ENCODE results near the gene LARP4B.
"Not testable (repeated sequence)": the region's sequence is repeated elsewhere in the genome, so short reads cannot be mapped to it uniquely, and the experiment has no call there.

The LARP4B gene

GRCh38 chr10:958106-958505 is 26.6 kb upstream of the LARP4B start:
- no peak for DNase-seq (ENCODE audit: low read depth)

DNA sequence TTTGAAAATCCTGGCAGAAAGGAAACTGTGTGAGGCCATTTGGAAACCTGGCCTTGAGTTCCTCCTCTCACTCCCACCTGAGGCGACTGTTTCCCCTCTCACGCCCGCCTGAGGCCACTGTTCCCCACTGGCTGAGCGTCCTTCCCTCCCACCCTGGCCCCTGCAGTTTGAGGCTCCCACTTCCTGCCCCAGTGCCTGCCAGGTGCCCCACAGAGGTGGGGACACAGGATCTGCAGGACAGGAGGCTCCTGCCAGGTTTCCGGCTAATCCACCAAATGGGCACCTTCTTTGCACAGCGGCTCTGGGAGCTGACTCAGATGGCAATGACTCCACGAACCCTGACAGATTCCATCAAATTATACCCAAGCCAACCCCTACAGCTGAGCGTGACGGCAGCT is 24.3 kb upstream of the LARP4B start:
- DNase-seq (ENCODE audit: low read depth), result no peak

- no peak for DNase-seq (ENCODE audit: low read depth)
Observed at GRCh38 chr10:955127-955819, 23.8 kb upstream of the LARP4B start.

DNA sequence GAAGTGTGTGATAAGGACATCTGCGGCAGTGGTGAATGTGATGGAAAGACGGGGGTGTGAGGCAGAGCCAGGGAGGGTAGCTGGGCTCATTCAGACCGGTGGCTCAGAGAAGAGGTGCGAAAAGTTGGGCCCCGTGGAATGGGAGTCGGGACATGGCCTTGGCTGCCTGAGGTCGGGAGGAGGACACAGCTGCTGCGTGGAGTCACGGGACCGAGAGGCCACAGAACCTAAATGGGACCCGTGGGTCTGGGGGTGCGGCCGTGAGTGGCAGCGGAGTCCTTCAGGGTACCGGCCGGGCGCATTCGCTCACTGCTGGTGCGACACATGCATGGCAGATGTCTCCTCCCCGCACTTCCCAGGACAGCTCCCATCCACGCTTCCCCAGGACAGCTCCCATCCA is 22.9 kb upstream of the LARP4B start:
- no peak for DNase-seq (ENCODE audit: low read depth)

- DNase-seq (ENCODE audit: low read depth), result no peak
Observed at GRCh38 chr10:953836-954235, 22.3 kb upstream of the LARP4B start.

DNA sequence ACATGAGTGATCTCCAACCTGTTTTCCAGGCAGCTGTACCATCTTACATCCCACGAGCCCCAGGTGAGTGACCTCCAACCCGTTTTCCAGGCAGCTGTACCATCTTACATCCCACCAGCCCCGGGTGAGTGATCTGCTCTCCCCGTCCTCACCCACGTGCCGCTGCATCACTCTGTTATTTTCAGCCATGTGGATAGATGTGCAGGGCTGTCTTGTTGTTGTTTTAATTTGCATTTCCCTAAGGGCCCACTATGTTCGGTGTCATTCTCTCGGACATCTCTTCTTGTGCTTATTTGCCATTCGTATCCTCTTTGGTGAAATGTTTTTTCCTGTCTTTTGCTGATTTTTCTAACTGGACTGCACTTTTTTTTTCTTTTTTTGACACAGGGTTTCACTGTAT is 17.9 kb upstream of the LARP4B start:
- no peak for DNase-seq (ENCODE audit: low read depth)

GRCh38 chr10:948347-948746 is 16.8 kb upstream of the LARP4B start:
- no peak for DNase-seq (ENCODE audit: low read depth)

- no peak for DNase-seq (ENCODE audit: low read depth)
Observed at GRCh38 chr10:947881-948280, 16.4 kb upstream of the LARP4B start.

- DNase-seq (ENCODE audit: low read depth), result no peak
Observed at GRCh38 chr10:947051-947450, 15.5 kb upstream of the LARP4B start.

DNA sequence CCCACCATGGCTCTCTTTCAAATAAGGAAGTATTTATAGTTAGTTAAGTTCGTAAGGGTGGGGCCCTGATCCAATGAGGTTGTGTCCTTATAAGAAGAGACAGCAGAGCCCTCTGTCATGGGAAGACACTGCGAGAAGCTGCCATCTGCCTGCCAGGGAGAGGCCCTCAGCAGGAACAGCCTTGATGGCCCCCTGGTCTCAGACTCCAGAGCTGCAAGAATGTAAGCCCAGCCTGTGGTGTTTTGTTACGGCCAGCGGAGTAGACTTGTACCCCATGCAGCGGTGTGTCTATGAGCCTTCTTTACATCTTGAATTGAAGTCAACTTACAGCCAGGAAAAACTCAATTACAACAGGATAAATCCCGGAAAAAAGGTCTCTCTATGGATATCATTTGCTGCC is 14.3 kb upstream of the LARP4B start:
- no peak for DNase-seq (ENCODE audit: low read depth)

GRCh38 chr10:944034-944831 is 12.7 kb upstream of the LARP4B start:
- DNase-seq (ENCODE audit: low read depth), result no peak

DNA sequence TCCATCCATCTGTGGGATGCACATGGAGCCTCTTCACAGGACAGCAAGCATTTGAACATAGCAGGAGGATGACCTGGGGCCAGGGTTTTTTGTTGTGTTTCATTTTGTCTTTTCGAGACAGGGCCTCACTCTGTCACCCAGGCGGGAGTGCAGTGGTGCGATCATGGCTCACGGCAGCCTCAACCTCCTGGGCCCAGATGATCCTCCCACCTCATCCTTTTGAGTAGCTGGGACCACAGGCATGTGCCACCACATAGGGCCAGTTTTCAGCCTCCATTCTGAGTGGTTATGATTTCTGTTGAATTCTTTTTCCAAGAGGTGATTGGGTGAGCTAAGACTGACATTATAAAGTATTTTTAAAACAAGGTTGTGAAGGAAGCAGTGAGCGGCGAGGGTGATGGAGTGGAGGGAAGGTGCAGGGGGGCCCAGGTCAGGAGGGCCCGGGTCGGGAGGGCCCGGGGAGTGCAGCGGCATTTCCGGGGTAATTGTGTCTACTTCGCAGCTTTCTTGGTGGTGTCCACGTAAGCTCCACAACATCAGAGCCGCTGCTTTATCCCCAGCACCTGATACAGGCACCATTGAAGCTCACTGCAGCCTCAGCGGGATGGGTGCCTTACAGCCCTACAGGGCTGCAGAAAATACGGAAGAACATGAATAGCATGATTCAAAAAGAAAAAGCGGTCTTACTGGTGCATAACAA is 12.0 kb upstream of the LARP4B start:
- DNase-seq (ENCODE audit: low read depth), result no peak

- DNase-seq (ENCODE audit: low read depth), result no peak
Observed at GRCh38 chr10:938941-939678, 7.6 kb upstream of the LARP4B start.

DNA sequence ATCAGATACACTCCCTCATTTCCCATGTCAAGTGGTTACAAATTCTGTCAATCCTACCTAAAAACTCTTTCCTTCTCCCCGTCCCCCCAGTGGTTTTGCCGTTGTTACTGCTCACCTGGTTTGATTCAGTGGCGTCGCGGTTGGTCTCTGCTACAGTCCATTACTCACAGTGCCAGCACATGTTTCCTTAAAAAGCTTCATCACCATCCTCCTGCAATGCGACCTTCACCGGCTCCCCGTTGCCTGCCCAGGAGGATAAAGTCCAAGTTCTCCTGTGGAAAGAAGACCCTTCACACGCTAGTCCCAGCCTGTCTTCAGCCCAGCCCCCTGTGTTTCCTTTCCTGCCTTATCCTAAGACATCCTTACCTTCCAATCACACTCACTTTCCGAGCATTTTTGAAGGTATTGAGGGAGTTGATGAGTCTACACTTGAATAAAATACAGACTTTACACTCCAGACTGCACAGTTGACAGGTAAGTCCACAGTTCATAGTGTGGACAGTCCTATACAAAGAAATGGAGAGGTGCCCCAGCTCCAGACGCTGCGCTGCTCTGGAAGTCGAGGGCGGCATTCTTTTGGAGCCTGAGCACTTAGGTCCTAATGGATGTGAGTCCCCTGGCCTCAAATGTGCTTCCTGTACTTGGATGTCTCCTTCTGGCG is 3.4 kb upstream of the LARP4B start:
- DNase-seq (ENCODE audit: low read depth), result no peak

DNA sequence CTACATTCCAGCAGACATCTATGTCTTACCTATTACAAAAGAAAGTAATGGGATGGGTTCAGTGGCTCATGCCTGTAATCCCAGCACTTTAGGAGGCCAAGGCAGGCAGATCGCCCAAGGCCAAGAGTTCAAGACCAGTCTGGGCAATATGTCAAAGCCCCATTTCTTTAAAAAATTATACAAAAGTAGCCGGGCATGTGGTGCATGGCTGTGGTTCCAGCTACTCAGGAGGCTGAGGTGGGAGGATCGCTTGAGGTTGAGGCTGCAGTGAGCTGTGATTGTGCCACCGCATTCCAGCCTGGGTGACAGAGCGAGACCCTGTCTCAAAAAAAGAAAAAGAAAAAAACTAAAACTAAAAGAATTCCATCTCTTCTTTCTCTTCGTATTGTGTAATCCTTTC is 2.7 kb upstream of the LARP4B start:
- not testable (repeated sequence) for DNase-seq (ENCODE audit: low read depth)

DNA sequence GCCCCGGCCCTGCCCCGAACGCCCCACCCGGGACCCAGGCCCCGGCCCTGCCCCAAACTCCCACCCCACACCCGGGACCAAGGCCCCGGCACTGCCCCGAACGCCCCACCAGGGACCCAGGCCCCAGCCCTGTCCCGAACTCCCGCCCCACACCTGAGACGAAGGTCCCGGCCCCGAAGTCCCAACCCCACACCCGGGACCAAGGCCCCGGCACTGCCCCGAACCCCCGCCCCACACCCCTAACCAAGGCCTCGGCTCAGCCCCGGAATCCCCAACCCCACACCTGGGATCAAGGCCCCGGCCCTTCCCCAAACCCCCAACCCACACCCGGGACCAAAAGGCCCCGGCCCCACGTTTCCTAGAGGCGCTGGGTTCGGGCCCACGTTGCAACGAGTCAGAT is 1.1 kb upstream of the LARP4B start:
- no peak for DNase-seq (ENCODE audit: low read depth)

- peak; percentile 4 for DNase-seq (ENCODE audit: low read depth)
Observed at GRCh38 chr10:930625-931325, 730 bp downstream of the LARP4B start.

- DNase-seq (ENCODE audit: low read depth), result no peak
Observed at GRCh38 chr10:929960-930624, 1.4 kb downstream of the LARP4B start.

DNA sequence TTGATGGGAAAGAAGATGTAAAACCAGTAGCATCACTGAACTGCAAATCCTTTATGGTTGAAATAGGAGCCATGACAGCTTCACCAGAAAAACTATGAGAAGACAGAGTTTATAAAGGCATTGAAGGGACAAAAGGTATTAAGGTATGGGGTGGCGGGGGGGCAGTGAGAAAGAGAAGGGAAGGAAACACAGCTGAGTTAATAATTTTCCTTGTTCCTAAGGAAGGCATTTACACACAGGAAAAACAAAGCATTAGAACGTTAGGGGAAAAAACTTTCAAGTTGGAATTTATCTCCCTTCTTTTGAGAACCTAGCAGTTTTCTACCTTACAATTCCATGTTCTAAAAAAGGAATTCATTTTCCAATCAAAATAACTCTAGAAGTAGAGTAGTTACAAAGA is 4.4 kb downstream of the LARP4B start:
- no peak for DNase-seq (ENCODE audit: low read depth)

- no peak for DNase-seq (ENCODE audit: low read depth)
Observed at GRCh38 chr10:926075-926698, 5.3 kb downstream of the LARP4B start.

Measured in activated T-helper 9 cell treated with anti-CD3 and anti-CD28 coated beads, Interleukin-2, amount 50 U/mL, for 16 hours (primary cell).